COLO829 (cell line): ENCODE measurements around the gene NPLOC4.
"Not testable (repeated sequence)": the region's sequence is repeated elsewhere in the genome, so short reads cannot be mapped to it uniquely, and the experiment has no call there.

Source experiments
- DNase-seq: peaks from one replicate; pipeline ENCODE4 v3.0.0; 2012; ENCODE audit warnings: low spot score

The NPLOC4 gene

GRCh38 chr17:81584771-81585170 lies 52.1 kb downstream of the NPLOC4 start:
- not testable (repeated sequence) for DNase-seq

- DNase-seq, result no peak
These were observed 53.1 kb downstream of the NPLOC4 start for GRCh38 chr17:81583589-81584342.

- no peak for DNase-seq
These were observed 54.2 kb downstream of the NPLOC4 start for GRCh38 chr17:81582749-81583148.

- DNase-seq, result no peak
These were observed 54.6 kb downstream of the NPLOC4 start for GRCh38 chr17:81582341-81582740.

- no peak for DNase-seq
These were observed 55.2 kb downstream of the NPLOC4 start for GRCh38 chr17:81581758-81582157.

- no peak for DNase-seq
These were observed 56.4 kb downstream of the NPLOC4 start for GRCh38 chr17:81580481-81580880.

- DNase-seq, result no peak
These were observed 57.0 kb downstream of the NPLOC4 start for GRCh38 chr17:81579821-81580321.

- DNase-seq, result no peak
These were observed 57.6 kb downstream of the NPLOC4 start for GRCh38 chr17:81579298-81579697.

- DNase-seq, result no peak
These were observed 58.2 kb downstream of the NPLOC4 start for GRCh38 chr17:81578561-81579225.

GRCh38 chr17:81578038-81578441 lies 58.9 kb downstream of the NPLOC4 start:
- DNase-seq, result no peak

GRCh38 chr17:81577278-81578000 lies 59.5 kb downstream of the NPLOC4 start:
- no peak for DNase-seq

- peak; percentile 90 for DNase-seq
These were observed 60.2 kb downstream of the NPLOC4 start for GRCh38 chr17:81576621-81577277.

GRCh38 chr17:81575836-81576235 lies 61.1 kb downstream of the NPLOC4 start:
- no peak for DNase-seq

GRCh38 chr17:81574643-81574956 lies 62.3 kb downstream of the NPLOC4 start:
- DNase-seq, result no peak

- DNase-seq, result no peak
These were observed 62.9 kb downstream of the NPLOC4 start for GRCh38 chr17:81573794-81574642.

GRCh38 chr17:81572563-81573168 lies 64.2 kb downstream of the NPLOC4 start:
- no peak for DNase-seq

GRCh38 chr17:81570964-81571363 lies 65.9 kb downstream of the NPLOC4 start:
- no peak for DNase-seq

GRCh38 chr17:81569986-81570514 lies 66.9 kb downstream of the NPLOC4 start:
- no peak for DNase-seq

GRCh38 chr17:81568416-81568815 lies 68.5 kb downstream of the NPLOC4 start:
- no peak for DNase-seq

GRCh38 chr17:81567191-81567590 lies 69.7 kb downstream of the NPLOC4 start:
- no peak for DNase-seq
